Karpas-422 (cell line): Measurements from ENCODE around the gene WDR64. TPM values are rescaled to one million over a fixed set of nuclear protein-coding genes. Genes with fewer than 3 reads are reported as not detected.

Experiments
- DNase-seq: peaks from one replicate; pipeline ENCODE4 v3.0.0-alpha.2; 2015
- H2AFZ ChIP-seq: fragments of 200-600 bp; sonication (generic); 2 replicates; pipeline ENCODE4 v1.6.1; 2014; ENCODE audit warnings: antibody characterized with exemption, low read length, mixed read lengths
- H3K27ac ChIP-seq: fragments of 200-600 bp; sonication (generic); 2 replicates; pipeline ENCODE4 v1.5.1; 2014; ENCODE audit warnings: mild to moderate bottlenecking, low read length, moderate library complexity
- H3K27me3 ChIP-seq: fragments of 200-600 bp; sonication (generic); 2 replicates; pipeline ENCODE4 v1.6.1; 2014; ENCODE audit warnings: low read length, mixed read lengths
- H3K36me3 ChIP-seq: fragments of 200-600 bp; sonication (generic); 2 replicates; pipeline ENCODE4 v1.6.1; 2014; ENCODE audit warnings: low read length, mixed read lengths; ENCODE audit not compliant: insufficient read depth
- H3K4me1 ChIP-seq: fragments of 200-600 bp; sonication (generic); 2 replicates; pipeline ENCODE4 v1.6.1; 2014; ENCODE audit warnings: mild to moderate bottlenecking, low read length, mixed read lengths
- H3K4me2 ChIP-seq: fragments of 200-600 bp; sonication (generic); 2 replicates; pipeline ENCODE4 v1.6.1; 2014; ENCODE audit warnings: low read length, low read depth, mild to moderate bottlenecking; ENCODE audit not compliant: poor library complexity, severe bottlenecking
- H3K4me3 ChIP-seq: fragments of 200-600 bp; sonication (generic); 2 replicates; pipeline ENCODE4 v1.5.1; 2014; ENCODE audit warnings: mild to moderate bottlenecking, antibody characterized with exemption, low read length, mixed read lengths
- H3K79me2 ChIP-seq: fragments of 200-600 bp; sonication (generic); 2 replicates; pipeline ENCODE4 v1.6.1; 2014; ENCODE audit warnings: mild to moderate bottlenecking, low read length, mixed read lengths
- H3K9ac ChIP-seq: fragments of 200-600 bp; sonication (generic); 2 replicates; pipeline ENCODE4 v1.6.0; 2014; ENCODE audit warnings: low read length
- H3K9me2 ChIP-seq: fragments of 200-600 bp; sonication (generic), shearing (Covaris generic); replicated peaks from 2 replicates; pipeline ENCODE4 v1.6.0; 2014; ENCODE audit warnings: mild to moderate bottlenecking, low read length, moderate library complexity; ENCODE audit not compliant: insufficient read depth
- H3K9me3 ChIP-seq: fragments of 300-700, 200-600 bp; sonication (generic); 2 replicates; pipeline ENCODE4 v1.6.1; 2014; ENCODE audit warnings: low read length, mixed read lengths
- H4K20me1 ChIP-seq: fragments of 200-600 bp; sonication (generic); 2 replicates; pipeline ENCODE4 v1.6.1; 2014; ENCODE audit warnings: mild to moderate bottlenecking, antibody characterized with exemption, low read length, low read depth; ENCODE audit not compliant: insufficient read depth
- total RNA-seq: library from RNA; depleted of rRNA; stranded (reverse); fragments of >200 nt; shearing (Covaris generic); gene quantifications from 2 replicates; pipeline ENCODE4 v1.2.3, GENCODE V29; 2014; ENCODE audit warnings: low replicate concordance; rRNA removed

Gene WDR64
- not detected in 2 replicates for total RNA-seq

DNA sequence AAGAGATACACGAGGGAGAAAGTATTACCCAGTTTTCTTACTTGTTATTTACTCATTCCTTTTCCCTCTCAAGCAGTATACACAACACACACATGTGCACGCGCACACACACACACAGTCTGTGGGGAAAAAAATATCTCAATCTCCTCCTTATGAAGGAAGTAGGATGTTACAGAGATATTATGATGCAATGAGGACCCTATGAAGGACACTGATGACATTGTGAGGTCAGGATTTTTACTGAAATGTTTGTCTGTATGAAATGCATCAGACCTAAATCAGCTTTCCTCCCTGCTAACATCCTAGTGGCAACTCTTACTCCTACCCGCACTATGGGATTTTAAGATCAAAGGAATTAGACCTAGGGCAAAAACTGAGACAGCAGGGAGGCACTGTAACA is at the start of gene WDR64:
WDR64 (plus strand) TSS at position 270 of the 400 bp plus-strand sequence. CDS start 204 bp downstream, outside the sequence.
- Histone ChIP-seq H3K9me2 (no peaks in the 10 kb centered on the region), H3K27ac (no peak within 1 kb of the TSS), H4K20me1 (no peaks in the 10 kb centered on the region), H3K27me3 (no peaks in the 10 kb centered on the region), H3K4me3 (no peak within 1 kb of the TSS), H3K9me3 (no peaks in the 10 kb centered on the region), H3K9ac (no peak within 1 kb of the TSS), H3K36me3 (no peaks in the 10 kb centered on the region), H3K79me2 (no peaks in the 10 kb centered on the region), H2AFZ (no peak within 1 kb of the TSS), H3K4me2 (no peak within 1 kb of the TSS), H3K4me1 (no peaks in the 10 kb centered on the region)
- DNase-seq, result no peak

- no peaks in the 10 kb centered on the region for H3K27me3 ChIP-seq
- peaks cover 19% of the 10 kb centered on the region for H3K4me1 ChIP-seq
- H3K9me2 ChIP-seq, result no peaks in the 10 kb centered on the region
- no peak overlapping the region for H2AFZ ChIP-seq
- no peaks in the 10 kb centered on the region for H3K9me3 ChIP-seq
- no peaks in the 10 kb centered on the region for H3K79me2 ChIP-seq
- H3K36me3 ChIP-seq, result no peaks in the 10 kb centered on the region
- no peak overlapping the region for H3K4me3 ChIP-seq
- no peak overlapping the region for H3K9ac ChIP-seq
- no peaks in the 10 kb centered on the region for H4K20me1 ChIP-seq
- no peak for DNase-seq
- H3K27ac ChIP-seq, result no peak overlapping the region
- no peak overlapping the region for H3K4me2 ChIP-seq
Observed at GRCh38 chr1:241603731-241604245, 48.3 kb upstream of the WDR64 start.

DNA sequence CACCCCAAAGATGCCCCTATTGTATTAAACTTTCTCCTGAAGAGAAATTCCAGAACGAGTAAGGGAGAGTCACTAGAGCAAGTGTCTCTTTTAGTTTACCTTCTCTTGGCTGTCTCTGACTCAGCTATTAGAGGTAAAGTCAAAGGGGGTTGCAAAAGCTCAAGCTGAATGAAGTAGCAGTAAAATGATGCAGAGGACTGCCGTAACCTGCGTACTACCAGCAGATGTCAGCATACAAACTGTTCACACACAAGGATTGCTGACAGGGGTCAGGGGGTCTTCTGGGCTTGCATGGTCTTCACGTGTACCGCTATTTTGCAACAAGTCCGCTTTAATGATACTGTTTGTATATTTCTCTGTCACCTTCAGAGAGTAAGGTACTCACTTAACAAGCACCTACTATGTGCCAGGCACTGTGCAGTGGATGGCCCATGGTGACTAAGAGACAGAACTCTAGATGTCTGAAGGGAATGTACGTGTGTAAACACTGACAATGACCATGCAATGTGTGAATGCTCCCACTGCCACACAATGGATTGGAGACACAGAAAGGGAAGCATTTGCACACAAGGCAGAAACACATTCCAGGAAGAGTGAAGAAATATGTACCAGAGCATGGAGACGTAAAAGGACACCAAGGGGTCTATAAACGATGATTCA is 46.8 kb upstream of the WDR64 start:
- H3K9ac ChIP-seq, result no peak overlapping the region
- H3K4me2 ChIP-seq, result no peak overlapping the region
- H3K4me3 ChIP-seq, result no peak overlapping the region
- H4K20me1 ChIP-seq, result no peaks in the 10 kb centered on the region
- H3K27me3 ChIP-seq, result no peaks in the 10 kb centered on the region
- H3K9me3 ChIP-seq, result no peaks in the 10 kb centered on the region
- DNase-seq, result peak; percentile 69
- H3K36me3 ChIP-seq, result no peaks in the 10 kb centered on the region
- no peaks in the 10 kb centered on the region for H3K79me2 ChIP-seq
- no peak overlapping the region for H2AFZ ChIP-seq
- H3K4me1 ChIP-seq, result peaks cover 8% of the 10 kb centered on the region
- H3K27ac ChIP-seq, result no peak overlapping the region
- no peaks in the 10 kb centered on the region for H3K9me2 ChIP-seq

GRCh38 chr1:241606544-241606943 is 45.5 kb upstream of the WDR64 start:
- H3K27me3 ChIP-seq, result no peaks in the 10 kb centered on the region
- H3K9me3 ChIP-seq, result no peaks in the 10 kb centered on the region
- no peaks in the 10 kb centered on the region for H3K79me2 ChIP-seq
- peaks cover 3% of the 10 kb centered on the region for H3K4me1 ChIP-seq
- H3K4me2 ChIP-seq, result no peak overlapping the region
- H3K4me3 ChIP-seq, result no peak overlapping the region
- no peaks in the 10 kb centered on the region for H3K36me3 ChIP-seq
- no peaks in the 10 kb centered on the region for H3K9me2 ChIP-seq
- H3K27ac ChIP-seq, result no peak overlapping the region
- no peaks in the 10 kb centered on the region for H4K20me1 ChIP-seq
- no peak overlapping the region for H2AFZ ChIP-seq
- H3K9ac ChIP-seq, result no peak overlapping the region
- DNase-seq, result no peak

- no peak overlapping the region for H3K4me3 ChIP-seq
- H3K27ac ChIP-seq, result no peak overlapping the region
- H3K36me3 ChIP-seq, result no peaks in the 10 kb centered on the region
- H3K4me1 ChIP-seq, result peaks cover 3% of the 10 kb centered on the region
- no peaks in the 10 kb centered on the region for H3K27me3 ChIP-seq
- no peak for DNase-seq
- H3K79me2 ChIP-seq, result no peaks in the 10 kb centered on the region
- no peaks in the 10 kb centered on the region for H4K20me1 ChIP-seq
- H3K9ac ChIP-seq, result no peak overlapping the region
- H3K9me3 ChIP-seq, result no peaks in the 10 kb centered on the region
- H3K9me2 ChIP-seq, result no peaks in the 10 kb centered on the region
- H2AFZ ChIP-seq, result no peak overlapping the region
- no peak overlapping the region for H3K4me2 ChIP-seq
Observed at GRCh38 chr1:241607497-241607896, 44.6 kb upstream of the WDR64 start.

DNA sequence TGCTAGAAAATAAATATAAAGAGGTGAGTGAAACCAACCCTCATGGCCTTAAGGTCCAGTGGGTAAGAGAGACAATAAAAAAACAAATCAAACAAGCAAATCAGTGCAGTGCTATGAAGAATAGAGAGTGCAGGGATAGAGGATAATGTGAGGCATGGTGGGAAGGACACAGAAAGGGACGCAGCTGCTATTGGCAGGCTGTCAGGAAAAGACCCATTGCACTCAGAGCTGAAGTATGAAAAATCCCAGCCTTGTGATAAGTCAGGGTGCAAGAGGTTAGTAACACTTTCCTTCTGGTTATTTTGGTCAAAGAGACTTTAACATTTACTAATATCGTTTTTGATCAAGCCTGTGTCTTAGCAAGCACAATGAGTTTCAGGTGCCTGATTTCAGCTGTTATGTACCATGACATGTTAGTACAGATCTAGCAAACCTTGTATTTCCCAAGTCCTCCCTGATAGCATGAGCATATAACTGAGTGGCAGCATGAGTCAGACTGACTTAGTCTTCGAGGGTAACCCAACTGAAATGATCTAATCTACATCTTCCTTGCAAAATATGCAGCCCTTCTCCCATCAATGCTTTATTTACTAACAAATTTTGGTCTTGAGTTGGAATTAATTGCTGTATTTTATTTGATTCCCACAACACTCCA is 43.6 kb upstream of the WDR64 start:
- Histone ChIP-seq H3K4me1 (peaks cover 3% of the 10 kb centered on the region), H3K36me3 (no peaks in the 10 kb centered on the region), H3K79me2 (no peaks in the 10 kb centered on the region), H3K9ac (no peak overlapping the region), H3K27me3 (no peaks in the 10 kb centered on the region), H2AFZ (no peak overlapping the region), H3K4me2 (no peak overlapping the region), H3K27ac (no peak overlapping the region), H3K9me3 (no peaks in the 10 kb centered on the region), H4K20me1 (no peaks in the 10 kb centered on the region), H3K4me3 (no peak overlapping the region), H3K9me2 (no peaks in the 10 kb centered on the region)
- no peak for DNase-seq

- no peaks in the 10 kb centered on the region for H3K27me3 ChIP-seq
- H3K4me2 ChIP-seq, result no peak overlapping the region
- H3K27ac ChIP-seq, result no peak overlapping the region
- H3K4me1 ChIP-seq, result peaks cover 3% of the 10 kb centered on the region
- no peak overlapping the region for H2AFZ ChIP-seq
- H3K9me2 ChIP-seq, result no peaks in the 10 kb centered on the region
- H3K9me3 ChIP-seq, result no peaks in the 10 kb centered on the region
- no peaks in the 10 kb centered on the region for H4K20me1 ChIP-seq
- no peak for DNase-seq
- no peak overlapping the region for H3K9ac ChIP-seq
- no peaks in the 10 kb centered on the region for H3K36me3 ChIP-seq
- H3K79me2 ChIP-seq, result no peaks in the 10 kb centered on the region
- no peak overlapping the region for H3K4me3 ChIP-seq
Observed at GRCh38 chr1:241610056-241610815, 41.8 kb upstream of the WDR64 start.

GRCh38 chr1:241611063-241611462 is 41.0 kb upstream of the WDR64 start:
- no peaks in the 10 kb centered on the region for H3K79me2 ChIP-seq
- no peaks in the 10 kb centered on the region for H3K9me2 ChIP-seq
- no peaks in the 10 kb centered on the region for H3K36me3 ChIP-seq
- H3K4me1 ChIP-seq, result peaks cover 3% of the 10 kb centered on the region
- H3K9me3 ChIP-seq, result no peaks in the 10 kb centered on the region
- no peak overlapping the region for H3K27ac ChIP-seq
- peak; percentile 91 for DNase-seq
- no peaks in the 10 kb centered on the region for H4K20me1 ChIP-seq
- no peak overlapping the region for H3K4me2 ChIP-seq
- no peak overlapping the region for H3K4me3 ChIP-seq
- H3K27me3 ChIP-seq, result no peaks in the 10 kb centered on the region
- H2AFZ ChIP-seq, result no peak overlapping the region
- H3K9ac ChIP-seq, result no peak overlapping the region
